ENCODE results near the gene C1orf174. TPM values are rescaled to one million over a fixed set of nuclear protein-coding genes. Genes with fewer than 3 reads are reported as not detected.

Gene C1orf174
- total RNA-seq, 1 experiment from 2014 or later = 21.1 TPM

DNA sequence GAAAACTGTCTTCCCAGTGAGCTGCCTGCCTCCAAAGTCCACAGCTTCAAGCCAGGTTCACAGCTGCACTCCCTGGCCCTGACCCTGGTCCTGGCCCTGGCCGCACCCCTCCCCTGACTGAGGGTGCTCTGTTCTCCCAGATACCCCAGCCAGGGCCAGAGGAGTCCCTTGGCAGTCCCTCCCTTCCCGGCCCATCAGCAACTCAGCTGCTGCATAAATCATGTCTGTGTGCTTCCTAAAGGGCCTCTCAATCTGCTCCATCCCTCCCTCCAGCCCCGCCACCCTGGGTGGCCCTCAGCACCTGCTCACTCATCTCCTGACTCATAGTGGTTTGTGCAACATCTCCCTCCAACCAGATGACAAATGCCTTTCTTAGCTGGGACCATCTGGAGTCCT is 24.8 kb upstream of the C1orf174 start:
- Histone ChIP-seq H2BK20ac (ENCODE audit: low read depth, low read length, poor library complexity, severe bottlenecking) (no peak overlapping the region), H3K9me3 (ENCODE audit: control insufficient read depth, low read depth, low read length) (no peaks in the 10 kb centered on the region), H3K4me2 (ENCODE audit: insufficient read depth, insufficient read length, low read length) (no peak overlapping the region), H3K23ac (ENCODE audit: insufficient read length, low read depth, low read length) (no peak overlapping the region), H3K14ac (ENCODE audit: insufficient read depth, low read length) (no peak overlapping the region), H3K18ac (ENCODE audit: insufficient read length, low read depth, low read length) (no peak overlapping the region), H3K9ac (ENCODE audit: extremely low read depth, insufficient read length, low read length) (no peak overlapping the region), H3K79me2 (ENCODE audit: insufficient read depth, low read length) (no peaks in the 10 kb centered on the region), H4K5ac (ENCODE audit: insufficient read length, low read depth, low read length) (no peak overlapping the region), H2AFZ (ENCODE audit: low read length) (no peak overlapping the region), H2BK15ac (ENCODE audit: low read depth, low read length) (no peak overlapping the region), H3K27me3 (ENCODE audit: insufficient read depth, low read length) (no peaks in the 10 kb centered on the region), H3K23me2 (ENCODE audit: insufficient read length, low read depth, low read length, poor library complexity, severe bottlenecking) (no peaks in the 10 kb centered on the region), H3K4me1 (ENCODE audit: insufficient read depth, low read length) (no peaks in the 10 kb centered on the region), H2BK12ac (ENCODE audit: insufficient read length, low read depth, low read length) (no peak overlapping the region), H2BK120ac (ENCODE audit: low read depth, low read length, poor library complexity, severe bottlenecking) (no peak overlapping the region), H4K8ac (replicated peaks; ENCODE audit: insufficient read length, low read depth, low read length) (no peak overlapping the region), H3K27ac (ENCODE audit: insufficient read length, low read depth, low read length) (no peak overlapping the region), H4K20me1 (ENCODE audit: control insufficient read depth, insufficient read depth, insufficient read length) (no peaks in the 10 kb centered on the region), H3K56ac (ENCODE audit: insufficient read length, low read depth, low read length) (no peak overlapping the region), H2BK5ac (ENCODE audit: insufficient read length, low read length) (no peak overlapping the region), H4K91ac (ENCODE audit: insufficient read length, low read depth, low read length) (no peak overlapping the region), H3K79me1 (ENCODE audit: insufficient read depth, low read depth, low read length, poor library complexity, severe bottlenecking) (no peaks in the 10 kb centered on the region), H2AK5ac (ENCODE audit: insufficient read length, low read length) (no peak overlapping the region), H3K4ac (ENCODE audit: low read depth, low read length) (no peak overlapping the region), H3T11ph (ENCODE audit: low read length) (no peak overlapping the region)
- Mint-ChIP-seq H3K4me1 (peaks cover 0 to 7% of the 10 kb centered on the region in 2 experiments; a peak in 2 of 4 replicates), H3K4me3 (no peak overlapping the region), H3K36me3 (ENCODE audit: insufficient read depth in 1 of 3, low read depth in 3 of 3) (peaks cover 0 to 3% (median 0%) of the 10 kb centered on the region in 3 experiments; a peak in 1 of 7 replicates), H3K9me3 (peaks cover 6% of the 10 kb centered on the region in 2 experiments), H3K27me3 (ENCODE audit: low read depth) (no peaks in the 10 kb centered on the region), H3K27ac (no peak overlapping the region; a peak in 1 of 7 replicates)
- no peak for DNase-seq
- TF ChIP-seq CTCF (conservative IDR thresholded peaks at IDR 0.05) = no peak
- WGBS (ENCODE audit: extremely low coverage, insufficient read length, low lambda C conversion rate) = no CpG with 5 or more reads among the region's 3 CpGs
